GM23338 (cell line): ENCODE data around the gene RAD51B. TPM values are rescaled to one million over a fixed set of nuclear protein-coding genes. Genes with fewer than 3 reads are reported as not detected.

ENCODE experiments used
- ATAC-seq: fragments of 200-7000 bp; cut with Tn5 transposase; 3 replicates; pipeline ENCODE4 v1.9.1; 2020
- DNase-seq: peaks from one replicate; pipeline ENCODE4 v3.0.0-alpha.2; 2015; ENCODE audit warnings: low spot score
- H2AFZ ChIP-seq: fragments of 200-600 bp; sonication (generic); 2 replicates; pipeline ENCODE4 v1.8.0; 2016; ENCODE audit warnings: antibody characterized with exemption, mild to moderate bottlenecking, moderate library complexity
- H3F3A ChIP-seq: fragments of 200-600 bp; sonication (generic); replicated peaks from 2 replicates; pipeline ENCODE4 v1.8.0; 2017; ENCODE audit warnings: antibody characterized with exemption, mixed run types, low read depth
- H3K27ac ChIP-seq: fragments of 200-600 bp; sonication (generic); 2 replicates; pipeline ENCODE4 v1.6.1; 2016; ENCODE audit warnings: low read depth
- H3K27me3 ChIP-seq: fragments of 200-600 bp; sonication (generic); 2 replicates; pipeline ENCODE4 v1.8.0; 2016; ENCODE audit warnings: mild to moderate bottlenecking, mixed run types, moderate library complexity; ENCODE audit not compliant: insufficient read depth
- H3K36me3 ChIP-seq: fragments of 200-600 bp; sonication (generic); 2 replicates; pipeline ENCODE4 v1.8.0; 2016; ENCODE audit warnings: mild to moderate bottlenecking; ENCODE audit not compliant: insufficient read depth
- H3K4me1 ChIP-seq: fragments of 200-600 bp; sonication (generic); 2 replicates; pipeline ENCODE4 v1.8.0; 2016; ENCODE audit warnings: mild to moderate bottlenecking, moderate library complexity; ENCODE audit not compliant: insufficient read depth
- H3K4me2 ChIP-seq: fragments of 200-600 bp; sonication (generic); 2 replicates; pipeline ENCODE4 v1.7.1; 2017; ENCODE audit warnings: mixed run types
- H3K4me3 ChIP-seq: fragments of 200-600 bp; sonication (generic); 2 replicates; pipeline ENCODE4 v1.6.1; 2016; ENCODE audit warnings: mixed run types
- H3K79me2 ChIP-seq: fragments of 200-600 bp; sonication (generic); replicated peaks from 2 replicates; pipeline ENCODE4 v1.8.0; 2017; ENCODE audit warnings: mild to moderate bottlenecking; ENCODE audit not compliant: insufficient read depth
- H3K9me2 ChIP-seq: fragments of 200-600 bp; sonication (generic); 2 replicates; pipeline ENCODE4 v1.8.0; 2017; ENCODE audit not compliant: insufficient read depth
- H4K20me1 ChIP-seq: fragments of 200-600 bp; sonication (generic); replicated peaks from 2 replicates; pipeline ENCODE4 v1.8.0; 2017; ENCODE audit warnings: mild to moderate bottlenecking; ENCODE audit not compliant: insufficient read depth
- H3K27ac Mint-ChIP-seq: 2 replicates; pipeline ENCODE4 v1.8.0; 2020; ENCODE audit warnings: inconsistent platforms, mild to moderate bottlenecking, moderate library complexity, mixed read lengths
- H3K27me3 Mint-ChIP-seq: 3 replicates; pipeline ENCODE4 v1.8.0; 2022; ENCODE audit warnings: low read depth, mild to moderate bottlenecking, moderate library complexity, mixed read lengths, inconsistent platforms; ENCODE audit not compliant: insufficient read depth, poor library complexity
- H3K36me3 Mint-ChIP-seq: 3 replicates; pipeline ENCODE4 v1.8.0; 2021; ENCODE audit warnings: low read depth, mild to moderate bottlenecking, inconsistent platforms, moderate library complexity, mixed read lengths
- H3K4me1 Mint-ChIP-seq: 3 replicates; pipeline ENCODE4 v1.8.0; 2020; ENCODE audit warnings: mild to moderate bottlenecking, inconsistent platforms, mixed read lengths
- H3K4me3 Mint-ChIP-seq: 3 replicates; pipeline ENCODE4 v1.8.0; 2021; ENCODE audit warnings: moderate library complexity, mild to moderate bottlenecking, inconsistent platforms, mixed read lengths
- H3K9me3 Mint-ChIP-seq: 3 replicates; pipeline ENCODE4 v1.8.0; 2020; ENCODE audit warnings: moderate library complexity, mild to moderate bottlenecking, inconsistent platforms, mixed read lengths
- EZH2phosphoT487 ChIP-seq: fragments of 200-600 bp; sonication (generic); IDR thresholded peaks from one replicate; pipeline ENCODE4 v1.8.1; 2018; ENCODE audit warnings: antibody characterized with exemption; ENCODE audit not compliant: unreplicated experiment
- NANOG ChIP-seq: IDR thresholded peaks from 2 replicates; pipeline ENCODE4 v1.6.1; 2016; ENCODE audit warnings: antibody characterized with exemption, borderline replicate concordance
- ZNF462 ChIP-seq: fragments of 250-450 bp; sonication (Bioruptor Pico); IDR thresholded peaks from 2 replicates; pipeline ENCODE4 v1.5.0; 2020; ENCODE audit warnings: mild to moderate bottlenecking, moderate library complexity
- polyA plus RNA-seq: library from polyadenylated mRNA; unstranded; fragments of >200 nt; fragmentation: Nextera tagmentation; extraction: Ambion mirVana; gene quantifications from 2 replicates; pipeline ENCODE4 v1.2.1, GENCODE V29; 2016
- total RNA-seq: library from RNA; depleted of rRNA; stranded (reverse); fragments of >200 nt; shearing (Covaris generic); gene quantifications from 2 replicates; pipeline ENCODE4 v1.2.3, GENCODE V29; 2014

The RAD51B gene
- total and polyA plus RNA-seq, 2 experiments from 2014 or later, result 15.7 to 29.1 TPM

- TF ChIP-seq ZNF462 (CRISPR knock-in tag), result no peak
- no peak for TF ChIP-seq NANOG
These were observed 675.8 kb downstream of the RAD51B start (continued) for GRCh38 chr14:68495101-68496039.

GRCh38 chr14:68497011-68497410 lies 677.4 kb downstream of the RAD51B start:
- DNase-seq (no peak), ATAC-seq (no peak)
- Histone ChIP-seq H3K4me3 (no peak overlapping the region), H3K36me3 (no peaks in the 10 kb centered on the region), H3K4me2 (no peak overlapping the region), H3K9me2 (peaks cover 13% of the 10 kb centered on the region; the same call in 1 of the 2 replicates), H4K20me1 (no peaks in the 10 kb centered on the region), H3K79me2 (no peaks in the 10 kb centered on the region), H3K27ac (no peak overlapping the region), H3F3A (no peaks in the 10 kb centered on the region), H3K4me1 (peaks cover 28% of the 10 kb centered on the region), H2AFZ (no peak overlapping the region), H3K27me3 (no peaks in the 10 kb centered on the region)
- H3K4me1 Mint-ChIP-seq, result peaks cover 29% of the 10 kb centered on the region
- no peaks in the 10 kb centered on the region for H3K9me3 Mint-ChIP-seq
- H3K27me3 Mint-ChIP-seq, result peaks cover 10% of the 10 kb centered on the region
- no peak for TF ChIP-seq EZH2phosphoT487
- H3K4me3 Mint-ChIP-seq, result no peak overlapping the region
- H3K36me3 Mint-ChIP-seq, result no peaks in the 10 kb centered on the region
- H3K27ac Mint-ChIP-seq, result no peak overlapping the region
